GM18502 (cell line): ENCODE results near the gene TLE1.
"Not testable (repeated sequence)": the region's sequence is repeated elsewhere in the genome, so short reads cannot be mapped to it uniquely, and the experiment has no call there.

ENCODE experiments used
- ATAC-seq: cut with Tn5 transposase; IDR thresholded peaks from one replicate; pipeline ENCODE4 v1.9.1; 2021; ENCODE audit warnings: mild to moderate bottlenecking; ENCODE audit not compliant: unreplicated experiment, poor library complexity

Gene TLE1

GRCh38 chr9:81656871-81657337, 32.4 kb downstream of the TLE1 start:
- ATAC-seq = no peak

- ATAC-seq = peak; percentile 88
Measured at GRCh38 chr9:81656004-81656403, 33.3 kb downstream of the TLE1 start.

- no peak for ATAC-seq
Measured at GRCh38 chr9:81653240-81653639, 36.1 kb downstream of the TLE1 start.

- ATAC-seq = no peak
Measured at GRCh38 chr9:81652058-81652687, 37.2 kb downstream of the TLE1 start.

GRCh38 chr9:81650586-81651515, 38.5 kb downstream of the TLE1 start:
- no peak for ATAC-seq

GRCh38 chr9:81649475-81650240, 39.7 kb downstream of the TLE1 start:
- no peak for ATAC-seq

GRCh38 chr9:81648891-81649290, 40.5 kb downstream of the TLE1 start:
- ATAC-seq = no peak

DNA sequence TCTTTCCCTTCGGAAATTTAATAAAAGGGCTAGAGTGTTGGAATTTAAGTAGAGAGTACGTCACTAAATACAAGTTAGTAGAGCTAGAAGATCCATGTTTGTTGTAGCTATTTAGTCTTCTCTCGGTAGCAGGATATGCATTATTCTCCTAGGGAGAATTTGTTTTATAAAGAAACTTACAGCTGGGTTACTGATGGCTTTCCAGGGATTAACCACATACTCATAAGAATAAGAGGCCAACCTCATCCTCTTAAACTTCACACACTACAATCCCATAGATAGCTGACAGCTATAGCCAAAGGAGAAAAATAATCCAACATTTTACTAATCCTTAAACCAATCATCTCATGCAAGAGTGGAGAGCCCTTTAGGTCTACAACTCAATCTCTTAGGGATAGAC, 43.0 kb downstream of the TLE1 start:
- ATAC-seq = no peak

DNA sequence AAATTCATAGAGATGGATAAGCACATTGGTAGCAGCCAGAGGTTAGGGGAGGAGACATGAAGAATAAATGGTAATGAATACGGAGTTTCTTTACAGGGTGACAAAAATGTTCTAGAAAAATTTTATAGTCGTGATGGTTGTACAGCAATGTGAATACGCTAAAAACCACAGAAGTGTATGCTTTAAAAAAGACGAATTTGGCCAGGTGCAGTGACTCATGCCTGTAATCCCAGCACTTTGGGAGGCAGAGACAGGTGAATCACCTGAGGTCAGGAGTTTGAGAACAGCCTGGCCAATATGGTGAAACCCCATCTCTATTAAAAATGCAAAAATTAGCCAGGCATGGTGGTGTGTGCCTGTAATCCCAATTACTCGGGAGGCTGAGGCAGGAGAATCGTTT, 44.8 kb downstream of the TLE1 start:
- not testable (repeated sequence) for ATAC-seq

DNA sequence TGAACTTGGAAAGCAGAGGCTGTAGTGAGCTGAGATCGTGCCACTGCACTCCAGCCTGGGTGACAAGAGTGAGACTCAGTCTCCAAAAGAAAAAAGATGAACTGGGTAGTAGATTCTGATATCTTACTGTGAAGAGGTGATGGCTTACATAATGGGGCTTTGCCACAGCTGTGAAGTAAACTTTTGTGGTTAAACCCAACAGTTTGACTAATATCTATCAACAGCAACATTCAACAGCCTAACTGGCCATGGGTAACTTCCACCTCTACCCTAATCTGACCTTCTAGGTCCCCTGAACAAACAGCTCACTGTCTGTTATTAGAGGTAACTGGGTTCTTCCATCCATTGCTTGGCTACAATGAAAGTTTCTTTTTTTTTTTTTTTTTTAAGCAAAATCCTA, 52.1 kb downstream of the TLE1 start:
- ATAC-seq = peak; percentile 72

GRCh38 chr9:81636255-81636599, 53.1 kb downstream of the TLE1 start:
- no peak for ATAC-seq

- ATAC-seq = no peak
Measured at GRCh38 chr9:81635521-81636254, 53.7 kb downstream of the TLE1 start.

DNA sequence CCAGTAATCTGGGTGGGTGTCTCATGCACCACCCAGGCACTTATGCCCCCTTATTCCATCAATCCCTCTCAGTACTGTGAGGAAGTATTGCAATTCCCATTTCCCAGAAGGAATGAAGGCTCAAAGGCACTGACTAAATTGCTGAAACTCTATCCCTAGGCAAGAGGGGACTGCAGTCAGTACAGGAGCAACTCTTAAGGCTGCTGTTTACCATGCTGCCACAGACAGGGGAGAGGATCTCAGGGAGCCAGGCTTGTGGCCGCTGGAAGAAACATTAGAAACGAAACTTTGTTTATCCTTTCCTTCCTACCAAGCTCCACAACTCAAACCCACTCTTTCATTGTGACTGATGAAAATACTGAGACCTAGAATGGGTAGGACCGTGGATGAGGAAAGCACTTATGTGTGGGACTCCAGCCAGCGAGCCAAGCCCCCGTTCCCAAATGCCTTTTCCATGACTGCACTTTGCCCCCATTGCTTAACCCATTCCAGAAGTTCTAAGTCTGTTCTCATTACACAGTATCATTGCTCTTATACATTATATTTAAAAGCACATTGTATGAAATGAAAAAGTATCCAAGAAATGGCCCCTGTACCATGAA, 54.3 kb downstream of the TLE1 start:
- ATAC-seq = no peak

GRCh38 chr9:81633952-81634854, 55.1 kb downstream of the TLE1 start:
- ATAC-seq = no peak

DNA sequence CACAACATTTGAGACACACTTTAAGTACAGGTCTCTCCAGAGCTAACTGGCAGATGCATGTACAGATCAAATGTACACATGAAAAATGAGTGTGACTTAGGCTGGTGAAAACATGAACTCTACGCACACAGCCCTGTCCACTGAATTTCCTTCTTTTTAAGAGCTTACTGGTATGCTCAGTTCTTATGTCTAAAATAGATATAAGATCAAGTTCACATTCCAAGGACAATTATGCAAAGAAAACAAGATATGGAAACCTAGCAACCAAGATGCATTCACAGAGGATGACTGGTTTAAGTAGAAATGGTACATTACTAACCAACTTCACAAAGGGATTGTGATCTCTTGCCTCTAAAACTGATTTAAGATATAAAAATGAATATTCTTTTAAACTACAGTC, 56.7 kb downstream of the TLE1 start:
- ATAC-seq = no peak

GRCh38 chr9:81631218-81631745, 58.1 kb downstream of the TLE1 start:
- no peak for ATAC-seq

- ATAC-seq = no peak
Measured at GRCh38 chr9:81629440-81629839, 59.9 kb downstream of the TLE1 start.

GRCh38 chr9:81628897-81629296, 60.5 kb downstream of the TLE1 start:
- no peak for ATAC-seq

- no peak for ATAC-seq
Measured at GRCh38 chr9:81627481-81627880, 61.9 kb downstream of the TLE1 start.
